Activated CD8-positive, alpha-beta memory T cell treated with anti-CD3 and anti-CD28 coated beads for 48 hours (primary cell): ENCODE measurements around the gene RAB43.
"Not testable (repeated sequence)": the region's sequence is repeated elsewhere in the genome, so short reads cannot be mapped to it uniquely, and the experiment has no call there.

Experiments used
- DNase-seq, 3 experiments: peaks; one replicate each; pipeline ENCODE4 v3.0.0-alpha.2; 2020; ENCODE audit warnings: low read depth in 2 of 3, low spot score in 2 of 3

RAB43 gene

GRCh38 chr3:129121792-129122411 is at the start of gene RAB43:
TSS of gene RAB43 (minus strand) at chr3:129121804. CDS start at chr3:129121489, 315 bp downstream.
- peak; percentile 74 to 88 (median 76) for DNase-seq

- DNase-seq = no peak
Observed at GRCh38 chr3:129166579-129167332, 45.2 kb upstream of the RAB43 start.

- DNase-seq = not testable (repeated sequence)
Observed at GRCh38 chr3:129165594-129165993, 44.0 kb upstream of the RAB43 start.

GRCh38 chr3:129164500-129164899 is 42.9 kb upstream of the RAB43 start:
- no peak for DNase-seq

- DNase-seq = no peak
Observed at GRCh38 chr3:129162729-129163579, 41.4 kb upstream of the RAB43 start.

- no peak for DNase-seq
Observed at GRCh38 chr3:129161860-129162271, 40.3 kb upstream of the RAB43 start.

GRCh38 chr3:129160891-129161859 is 39.6 kb upstream of the RAB43 start, which contains the start of gene ISY1:
TSS of gene ISY1 (minus strand) at chr3:129161063. CDS start at chr3:129160975, 88 bp downstream.
- DNase-seq = peak; percentile 64 to 80 (median 78)

GRCh38 chr3:129144786-129145185 is 23.2 kb upstream of the RAB43 start:
- no peak for DNase-seq

- DNase-seq = not testable (repeated sequence)
Observed at GRCh38 chr3:129141011-129141410, 19.4 kb upstream of the RAB43 start.

- no peak for DNase-seq
Observed at GRCh38 chr3:129139911-129140310, 18.3 kb upstream of the RAB43 start.

- DNase-seq = not testable (repeated sequence)
Observed at GRCh38 chr3:129136275-129136674, 14.7 kb upstream of the RAB43 start.

GRCh38 chr3:129132097-129132866 is 10.7 kb upstream of the RAB43 start:
- DNase-seq = no peak

GRCh38 chr3:129131465-129132088 is 10.0 kb upstream of the RAB43 start:
- DNase-seq = no peak

- no peak for DNase-seq
Observed at GRCh38 chr3:129130291-129130813, 8.7 kb upstream of the RAB43 start.

GRCh38 chr3:129128357-129129155 is 7.0 kb upstream of the RAB43 start:
- DNase-seq = no peak

- DNase-seq = no peak
Observed at GRCh38 chr3:129126726-129127280, 5.2 kb upstream of the RAB43 start.

- DNase-seq = no peak
Observed at GRCh38 chr3:129123314-129124060, 1.9 kb upstream of the RAB43 start.
